NCI-H2029 (cell line): ENCODE results near the gene SPAG4.

Experiments
- DNase-seq: peaks from one replicate; lab custom pipeline; 2025; lab: John Stamatoyannopoulos, UW

SPAG4 gene, protein sequence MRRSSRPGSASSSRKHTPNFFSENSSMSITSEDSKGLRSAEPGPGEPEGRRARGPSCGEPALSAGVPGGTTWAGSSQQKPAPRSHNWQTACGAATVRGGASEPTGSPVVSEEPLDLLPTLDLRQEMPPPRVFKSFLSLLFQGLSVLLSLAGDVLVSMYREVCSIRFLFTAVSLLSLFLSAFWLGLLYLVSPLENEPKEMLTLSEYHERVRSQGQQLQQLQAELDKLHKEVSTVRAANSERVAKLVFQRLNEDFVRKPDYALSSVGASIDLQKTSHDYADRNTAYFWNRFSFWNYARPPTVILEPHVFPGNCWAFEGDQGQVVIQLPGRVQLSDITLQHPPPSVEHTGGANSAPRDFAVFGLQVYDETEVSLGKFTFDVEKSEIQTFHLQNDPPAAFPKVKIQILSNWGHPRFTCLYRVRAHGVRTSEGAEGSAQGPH

DNA sequence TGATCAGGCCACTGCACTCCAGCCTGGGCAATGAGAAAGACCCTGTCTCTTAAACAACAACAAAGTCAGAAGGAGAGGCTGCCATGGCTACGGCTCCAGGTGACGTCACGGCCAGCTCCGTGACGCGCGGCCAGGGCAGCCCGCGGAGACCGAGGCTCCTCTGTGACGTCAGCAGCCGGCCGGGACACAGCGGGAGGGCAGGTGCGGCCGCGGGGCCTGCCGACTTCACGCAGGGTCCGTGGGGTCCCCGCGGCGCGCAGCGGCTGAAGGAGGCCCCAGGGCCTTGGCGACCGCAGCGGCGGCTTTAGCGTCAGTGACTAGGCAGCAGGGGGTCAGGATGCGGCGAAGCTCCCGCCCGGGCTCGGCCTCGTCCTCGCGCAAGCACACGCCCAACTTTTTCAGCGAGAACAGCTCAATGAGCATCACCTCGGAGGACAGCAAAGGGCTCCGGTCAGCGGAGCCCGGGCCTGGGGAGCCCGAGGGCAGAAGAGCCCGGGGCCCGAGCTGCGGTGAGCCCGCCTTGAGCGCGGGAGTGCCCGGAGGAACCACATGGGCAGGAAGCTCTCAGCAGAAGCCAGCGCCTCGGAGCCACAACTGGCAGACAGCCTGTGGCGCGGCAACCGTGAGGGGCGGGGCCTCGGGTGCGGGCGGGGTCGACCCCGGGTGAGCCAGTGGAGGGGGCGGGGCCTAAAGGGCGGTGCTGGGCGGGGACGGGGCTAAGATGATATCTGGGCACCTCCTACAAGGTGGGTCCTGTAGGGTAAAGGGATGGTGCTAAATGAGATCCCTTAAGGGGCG, at the start of gene SPAG4:
Gene SPAG4 (plus strand): TSS at position 163 of the 798 bp plus-strand sequence. CDS start 175 bp downstream, at position 338.
- DNase-seq = peak; percentile 99

DNA sequence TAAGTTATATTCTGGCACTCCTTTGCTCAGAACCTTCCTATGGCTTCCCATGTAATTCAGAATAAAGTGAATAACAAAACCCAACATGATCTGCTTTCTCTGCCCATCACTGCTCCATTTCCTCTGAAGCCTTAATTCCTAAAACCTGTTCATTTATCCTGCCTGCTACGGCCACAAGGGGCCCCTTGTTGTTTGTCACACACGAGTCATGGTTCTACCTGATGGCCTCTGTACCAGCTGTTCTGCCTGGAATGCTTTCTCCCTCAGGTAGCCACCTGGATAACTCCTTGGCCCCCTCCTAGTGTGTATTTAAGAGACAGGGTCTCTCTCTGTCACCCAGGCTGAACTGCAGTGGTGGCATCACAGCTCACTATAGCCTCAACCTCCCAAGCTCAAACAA, 47.0 kb upstream of the SPAG4 start:
- no peak for DNase-seq

DNA sequence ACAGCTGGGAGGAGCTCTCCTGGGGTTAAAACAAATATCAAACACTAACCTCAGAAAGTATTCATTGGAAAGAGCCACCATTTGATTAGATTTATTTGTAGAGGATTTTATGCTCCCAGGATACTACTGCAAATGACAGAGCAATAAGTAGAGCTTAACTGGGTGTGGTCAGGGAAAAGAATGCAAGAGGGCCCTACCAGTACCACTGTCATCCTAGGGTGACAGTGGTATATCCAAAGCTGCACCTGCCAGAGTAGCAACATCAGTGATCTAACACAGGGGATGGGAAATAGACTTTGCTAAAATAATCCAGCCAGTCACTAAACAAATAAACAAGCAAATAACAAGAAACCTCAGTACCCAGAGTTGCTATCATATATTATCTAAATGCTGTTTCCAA, 44.1 kb upstream of the SPAG4 start:
- no peak for DNase-seq

GRCh38 chr20:35572838-35573237, 42.8 kb upstream of the SPAG4 start:
- DNase-seq = no peak

DNA sequence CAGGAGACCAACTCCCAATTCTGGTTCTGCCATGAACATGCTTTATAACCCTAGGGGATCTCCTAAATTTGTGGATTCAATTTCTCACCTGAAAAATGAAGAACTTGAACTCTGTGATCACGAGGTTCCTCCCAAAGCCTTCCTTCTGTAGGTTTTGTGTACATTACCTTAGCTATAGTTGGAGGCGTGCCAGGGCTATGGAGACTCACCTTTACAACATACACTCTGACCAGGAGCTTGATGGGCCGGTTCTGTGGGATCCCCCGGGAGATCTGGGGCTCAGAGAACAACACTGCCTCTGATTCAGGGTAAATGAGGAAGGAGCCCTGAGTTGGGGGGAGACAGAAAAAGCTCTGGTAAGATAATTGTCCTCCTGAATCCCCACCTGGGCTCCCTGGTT, 39.7 kb upstream of the SPAG4 start:
- no peak for DNase-seq

DNA sequence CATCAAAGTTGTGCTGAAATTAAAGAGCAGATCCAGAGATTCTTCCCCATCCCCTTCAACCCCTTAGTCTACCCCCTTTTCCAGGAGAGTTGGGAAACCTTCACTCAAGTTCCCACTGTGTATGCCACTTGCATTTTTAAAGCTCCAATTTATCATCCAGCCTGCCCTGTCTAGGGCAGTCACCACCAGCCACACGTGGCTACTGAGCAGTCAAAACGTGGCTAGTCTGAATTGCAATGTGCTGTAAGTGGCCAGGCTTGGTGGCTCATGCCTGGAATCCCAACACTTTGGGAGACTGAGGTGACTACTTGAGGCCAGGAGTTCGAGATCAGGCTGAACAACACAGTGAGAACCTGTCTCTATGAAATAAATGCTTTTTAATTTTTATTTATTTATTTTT, 38.8 kb upstream of the SPAG4 start:
- DNase-seq = no peak

GRCh38 chr20:35578469-35578868, 37.2 kb upstream of the SPAG4 start:
- no peak for DNase-seq

DNA sequence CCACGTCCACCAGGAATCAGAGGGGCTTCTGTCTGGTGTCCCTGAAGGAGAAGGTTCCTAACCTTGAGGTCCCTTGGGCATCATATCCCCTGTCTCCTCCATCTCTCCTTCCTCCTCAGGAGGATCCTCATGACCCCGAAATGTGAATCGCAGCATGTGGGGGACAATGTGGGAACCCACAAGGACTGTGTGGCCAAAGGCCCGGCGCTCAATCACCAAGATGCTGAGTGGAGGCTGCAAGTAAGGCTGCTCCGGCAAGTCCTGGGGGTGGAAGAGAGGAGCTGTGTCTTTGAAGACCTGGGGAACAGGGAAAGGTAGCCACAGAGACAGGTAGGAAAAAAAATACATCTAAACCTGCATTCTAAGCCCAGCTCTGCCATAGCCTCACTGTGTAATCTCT, 36.4 kb upstream of the SPAG4 start:
- no peak for DNase-seq

- no peak for DNase-seq
Measured at GRCh38 chr20:35582131-35582530, 33.5 kb upstream of the SPAG4 start.

GRCh38 chr20:35582741-35583404, 32.8 kb upstream of the SPAG4 start:
- DNase-seq = no peak

- DNase-seq = no peak
Measured at GRCh38 chr20:35583636-35584560, 31.7 kb upstream of the SPAG4 start.

DNA sequence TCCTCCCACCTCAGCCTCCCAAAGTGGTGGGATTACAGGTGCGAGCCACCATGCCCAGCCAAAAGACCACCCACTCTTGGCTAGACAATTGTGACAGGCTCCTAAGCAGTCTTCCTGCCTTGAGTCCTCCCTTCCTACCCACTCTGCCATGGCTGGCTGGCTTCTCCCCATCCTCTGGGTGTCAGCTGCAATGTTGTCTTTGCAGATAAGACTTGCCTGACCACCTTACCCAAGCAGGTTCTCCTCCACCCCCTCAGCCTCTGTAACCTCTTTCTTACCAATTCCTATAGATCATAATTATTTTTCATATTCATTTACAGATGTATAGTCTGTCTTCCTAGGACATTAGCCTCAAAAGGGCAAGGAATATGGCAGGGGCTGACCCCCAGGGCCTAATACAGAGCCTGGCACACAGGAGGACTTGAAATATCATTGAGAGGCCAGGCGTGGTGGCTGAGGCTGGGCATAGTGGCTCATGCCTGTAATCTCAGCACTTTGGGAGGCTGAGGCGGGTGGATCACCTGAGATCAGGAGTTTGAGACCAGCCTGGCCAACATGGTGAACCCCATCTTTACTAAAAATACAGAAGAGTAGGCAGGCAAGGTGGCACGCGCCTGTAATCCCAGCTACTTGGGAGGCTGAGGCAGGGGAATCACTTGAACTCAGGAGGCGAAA, 28.7 kb upstream of the SPAG4 start:
- no peak for DNase-seq

DNA sequence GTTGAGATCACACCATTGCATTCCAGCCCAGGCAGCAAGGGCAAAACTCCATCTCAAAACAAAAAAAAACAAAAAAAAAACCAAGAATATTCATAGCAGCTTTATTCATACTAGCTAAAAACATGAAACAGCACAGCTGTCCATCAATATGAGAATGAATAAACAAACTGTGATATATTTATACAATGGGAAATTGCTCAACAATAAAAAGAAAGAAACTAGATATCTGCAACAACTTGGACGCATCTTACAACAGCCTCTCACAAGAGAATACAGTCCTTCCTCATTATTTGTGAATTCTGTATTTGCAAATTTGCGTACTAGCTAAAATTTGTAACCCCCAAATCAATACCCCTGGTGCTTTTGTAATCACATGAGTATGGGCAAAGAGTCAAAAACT, 28.2 kb upstream of the SPAG4 start:
- DNase-seq = no peak

- DNase-seq = no peak
Measured at GRCh38 chr20:35588397-35588796, 27.2 kb upstream of the SPAG4 start.

GRCh38 chr20:35592339-35592974, 23.2 kb upstream of the SPAG4 start:
- DNase-seq = no peak

GRCh38 chr20:35595456-35595855, 20.2 kb upstream of the SPAG4 start:
- no peak for DNase-seq

- no peak for DNase-seq
Measured at GRCh38 chr20:35595901-35596300, 19.7 kb upstream of the SPAG4 start.

GRCh38 chr20:35597186-35597585, 18.4 kb upstream of the SPAG4 start:
- no peak for DNase-seq

GRCh38 chr20:35598476-35598875, 17.2 kb upstream of the SPAG4 start:
- no peak for DNase-seq
